HG02852 (cell line): ENCODE measurements around the gene NPHP4.

Experiments
- ATAC-seq: cut with Tn5 transposase; IDR thresholded peaks from one replicate; pipeline ENCODE4 v1.9.1; 2021; ENCODE audit warnings: mild to moderate bottlenecking, moderate library complexity; ENCODE audit not compliant: unreplicated experiment

Gene NPHP4

DNA sequence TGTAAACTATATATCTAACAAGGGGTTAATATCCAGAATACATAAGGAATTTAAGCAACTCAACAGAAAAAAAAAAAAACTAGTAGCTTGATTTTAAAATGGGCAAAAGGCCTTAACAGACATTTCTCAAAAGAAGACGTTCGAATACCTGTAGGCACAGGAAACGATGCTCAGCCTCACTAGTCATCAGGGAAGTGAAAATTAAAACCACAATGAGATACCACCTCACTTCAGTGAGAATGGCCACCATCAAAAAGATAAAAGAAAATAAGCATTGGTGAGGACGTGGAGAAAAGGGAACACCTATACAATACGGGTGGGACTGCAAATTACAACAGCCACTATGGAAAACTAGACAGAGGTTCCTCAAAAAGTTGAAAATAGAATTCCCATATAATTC, 37.3 kb downstream of the NPHP4 start:
- no peak for ATAC-seq

DNA sequence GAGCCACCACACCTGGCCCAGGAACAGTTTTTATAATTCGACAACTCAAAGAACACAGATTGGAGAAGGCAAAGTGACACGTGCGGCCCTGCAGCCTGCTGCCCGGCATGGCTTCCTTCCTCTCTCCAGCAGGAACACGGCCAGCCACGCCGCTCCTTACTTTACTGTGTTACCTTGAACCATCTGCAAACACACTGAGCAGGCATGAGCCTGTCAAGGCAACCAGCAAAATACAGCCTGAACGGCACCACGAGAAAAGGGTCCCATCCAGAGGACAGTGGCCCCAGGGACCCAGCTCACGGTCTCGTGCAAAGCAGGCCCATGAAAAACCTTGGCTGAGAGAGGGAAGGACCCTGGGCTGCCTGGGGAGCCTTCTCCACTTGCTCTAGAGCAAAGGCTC, 38.8 kb downstream of the NPHP4 start:
- no peak for ATAC-seq

GRCh38 chr1:5951846-5952410, 40.3 kb downstream of the NPHP4 start:
- no peak for ATAC-seq

DNA sequence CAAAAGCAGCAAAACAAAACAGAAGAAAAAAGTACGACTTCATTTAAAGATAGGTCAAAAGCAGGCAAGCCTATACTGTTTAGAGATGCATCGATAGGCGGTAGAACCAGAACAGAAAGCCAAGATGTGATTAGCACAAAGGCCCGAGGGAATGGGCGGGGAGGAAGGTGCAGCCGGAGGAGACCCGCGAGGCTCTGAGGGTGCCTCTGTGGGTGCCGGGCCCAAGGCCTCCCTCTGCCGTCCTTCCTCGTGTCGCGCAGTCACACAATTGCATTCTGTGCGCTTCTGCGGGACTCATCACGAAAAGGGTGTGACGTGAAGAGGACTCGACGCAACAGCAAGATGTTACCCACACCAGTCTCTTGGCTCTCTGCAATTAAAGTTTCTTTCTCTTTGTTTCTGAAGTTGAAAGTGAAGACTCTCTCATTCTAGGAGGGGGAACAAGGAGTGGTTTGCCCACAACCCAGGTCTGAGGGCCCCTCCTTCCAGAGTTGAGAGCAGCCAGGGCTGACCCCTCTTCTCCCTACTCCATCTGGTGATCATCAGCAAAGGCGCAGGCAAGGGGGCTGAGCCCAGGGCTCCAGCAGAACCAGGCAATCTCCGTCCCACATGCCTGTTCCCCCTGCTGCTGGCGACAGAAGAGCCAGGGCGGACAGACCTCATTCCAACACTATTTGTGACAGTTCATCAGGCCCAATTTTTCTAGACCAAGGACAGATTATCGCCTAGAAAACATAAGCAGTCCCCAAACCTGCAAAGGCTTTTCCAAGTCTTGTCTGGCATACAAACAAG, 41.0 kb downstream of the NPHP4 start:
- no peak for ATAC-seq

- ATAC-seq: no peak
These were observed 41.9 kb downstream of the NPHP4 start for GRCh38 chr1:5950201-5950895.

DNA sequence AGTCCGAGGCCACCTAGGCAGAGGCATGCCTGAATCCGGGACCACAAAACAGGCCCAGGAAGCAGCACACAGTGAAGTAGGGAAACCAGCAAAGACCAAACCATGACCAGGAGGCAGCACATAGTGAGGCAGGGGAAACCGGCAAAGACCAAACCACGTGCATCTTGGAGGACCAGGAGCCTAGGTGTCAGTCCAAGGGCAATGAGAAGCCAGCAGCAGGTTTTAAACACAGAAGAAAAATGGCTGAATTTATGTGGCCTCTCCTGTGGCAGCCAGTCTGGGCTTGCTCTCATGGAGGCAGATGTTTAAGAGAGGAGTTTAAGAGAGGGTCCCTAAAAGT, 42.5 kb downstream of the NPHP4 start:
- no peak for ATAC-seq

GRCh38 chr1:5949085-5949760, 43.0 kb downstream of the NPHP4 start:
- ATAC-seq: no peak

DNA sequence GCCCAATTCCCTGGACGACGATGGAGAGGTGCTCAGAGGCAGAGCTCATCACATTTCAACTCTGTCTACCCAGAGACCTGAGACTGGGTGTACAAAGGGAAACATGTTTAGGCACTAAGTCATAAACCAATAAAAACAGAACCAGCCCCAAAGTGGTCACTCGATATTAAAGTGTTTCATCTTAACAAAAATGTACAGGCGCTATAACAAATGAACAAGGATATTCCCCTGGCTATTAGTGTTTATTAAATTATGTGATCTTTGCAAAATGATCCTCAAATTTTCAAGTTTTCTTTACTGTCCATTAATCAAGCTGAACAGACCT, 43.6 kb downstream of the NPHP4 start:
- no peak for ATAC-seq

DNA sequence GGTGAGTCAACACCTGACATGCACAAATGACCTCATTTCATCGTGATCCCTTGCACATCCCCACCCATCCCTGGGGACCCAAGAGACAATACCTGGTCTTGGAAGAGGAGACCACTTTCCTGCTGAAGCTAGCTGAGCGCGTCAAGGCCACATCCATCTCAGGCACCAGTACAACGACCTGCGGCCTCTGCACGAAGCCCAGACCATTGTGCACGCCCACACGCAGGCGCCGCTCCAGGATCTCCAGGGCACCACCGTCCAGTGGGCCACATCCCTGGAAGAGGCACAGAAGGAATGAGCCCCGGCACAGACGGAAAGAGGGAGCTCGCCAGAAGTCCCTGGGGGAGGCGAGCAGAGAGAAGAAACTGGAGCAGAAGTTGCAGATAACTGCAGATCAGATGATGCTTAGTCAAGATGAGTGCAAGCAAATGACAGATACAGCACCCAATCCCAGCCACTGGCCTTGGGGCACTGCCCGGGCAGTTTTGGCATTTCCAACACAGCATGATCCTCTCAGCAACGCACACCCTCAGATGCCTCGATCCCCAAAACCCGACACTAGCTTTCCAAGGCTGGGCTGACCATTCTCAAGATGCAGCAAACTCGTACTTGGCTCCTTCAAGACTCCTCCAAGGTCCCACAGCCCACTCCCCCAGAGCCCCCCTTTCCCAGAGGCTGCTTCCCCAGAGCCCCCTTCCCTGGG, 44.1 kb downstream of the NPHP4 start:
- no peak for ATAC-seq

DNA sequence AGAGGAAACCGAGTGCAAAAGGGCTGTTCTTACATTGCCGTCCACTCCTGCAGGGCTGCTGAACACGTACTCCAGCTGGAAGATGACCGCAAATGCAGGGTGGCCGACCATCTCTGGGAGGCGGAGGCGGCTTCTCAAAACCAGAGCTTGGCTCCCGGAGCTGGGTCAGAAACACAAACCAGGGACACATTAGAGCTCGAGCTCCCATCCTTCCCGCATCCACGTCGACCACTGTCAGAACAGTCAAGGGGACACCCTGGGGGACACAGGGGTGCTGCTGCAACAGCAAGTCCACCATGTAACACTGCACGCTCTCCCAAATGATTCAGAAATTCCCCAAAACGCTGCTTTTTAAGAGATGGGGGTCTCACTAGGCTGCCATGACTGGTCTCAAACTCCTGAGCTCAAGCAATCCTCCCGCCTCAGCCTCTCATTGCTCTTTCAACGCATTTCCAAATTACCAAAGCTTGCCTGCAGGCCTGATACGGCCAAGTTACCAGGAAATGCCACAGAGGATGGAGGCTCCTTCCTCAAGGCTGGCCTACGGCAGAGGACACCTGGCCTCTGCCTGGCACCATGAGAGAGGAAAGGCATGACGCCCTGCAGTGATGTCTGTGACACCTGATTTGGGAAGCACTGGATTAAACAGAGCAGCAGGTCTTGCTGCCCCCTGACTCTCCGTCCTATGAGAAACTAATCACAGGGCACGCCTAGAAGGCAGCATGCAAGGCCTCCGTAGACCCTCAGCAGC, 45.0 kb downstream of the NPHP4 start:
- no peak for ATAC-seq

- ATAC-seq: no peak
These were observed 46.8 kb downstream of the NPHP4 start for GRCh38 chr1:5945445-5945844.

DNA sequence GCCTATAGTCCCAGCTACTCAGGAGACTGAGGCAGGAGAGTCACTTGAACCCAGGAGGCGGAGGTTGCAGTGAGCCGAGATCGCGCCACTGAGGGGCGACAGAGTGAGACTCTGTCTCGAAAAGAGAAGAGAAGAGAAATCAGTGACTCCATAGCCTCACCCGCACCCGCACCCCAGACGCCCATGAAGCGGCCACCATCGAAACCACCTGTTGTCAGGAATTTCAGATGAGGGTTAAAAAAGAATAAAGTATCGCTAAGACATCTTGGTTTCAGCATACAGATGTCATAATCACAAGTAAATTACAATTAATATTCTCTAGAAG, 47.4 kb downstream of the NPHP4 start:
- no peak for ATAC-seq

- ATAC-seq: no peak
These were observed 47.9 kb downstream of the NPHP4 start for GRCh38 chr1:5944154-5944842.

GRCh38 chr1:5943343-5944124, 48.7 kb downstream of the NPHP4 start:
- no peak for ATAC-seq

GRCh38 chr1:5941671-5942070, 50.6 kb downstream of the NPHP4 start:
- ATAC-seq: no peak

DNA sequence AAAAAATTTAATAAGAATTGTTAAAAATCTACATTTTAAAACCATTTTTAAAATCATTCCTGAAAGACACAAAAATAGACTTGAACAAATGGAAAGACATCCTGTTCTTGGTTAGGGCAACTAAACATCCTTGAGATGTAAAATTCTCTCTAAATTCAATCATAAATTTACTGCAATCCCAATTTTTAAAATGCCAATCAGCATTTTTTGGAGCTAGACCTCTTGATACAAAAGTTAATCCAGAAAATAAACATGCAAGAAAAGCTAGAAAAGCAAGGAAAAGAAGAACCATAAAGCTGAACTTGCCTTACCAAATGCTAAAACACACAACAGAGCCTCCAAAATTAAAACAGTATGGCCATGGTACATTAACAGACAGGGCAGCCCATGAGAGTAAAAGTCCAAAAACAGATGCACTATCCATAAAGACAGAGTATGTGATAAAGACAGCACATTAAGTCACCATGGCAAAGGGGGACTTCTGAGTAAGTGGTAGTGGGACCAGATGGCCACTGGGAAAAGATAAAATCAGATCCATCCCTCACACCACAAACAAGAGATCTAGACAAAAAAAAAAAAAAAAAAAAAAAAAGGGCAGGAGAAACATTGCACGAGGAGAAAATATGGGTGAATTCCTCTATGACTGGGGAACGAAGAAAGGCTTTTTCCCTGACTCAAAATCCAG, 51.4 kb downstream of the NPHP4 start:
- ATAC-seq: no peak

- ATAC-seq: no peak
These were observed 52.7 kb downstream of the NPHP4 start for GRCh38 chr1:5939271-5940170.
